Measurements from ENCODE around the gene ARHGAP26.

DNA sequence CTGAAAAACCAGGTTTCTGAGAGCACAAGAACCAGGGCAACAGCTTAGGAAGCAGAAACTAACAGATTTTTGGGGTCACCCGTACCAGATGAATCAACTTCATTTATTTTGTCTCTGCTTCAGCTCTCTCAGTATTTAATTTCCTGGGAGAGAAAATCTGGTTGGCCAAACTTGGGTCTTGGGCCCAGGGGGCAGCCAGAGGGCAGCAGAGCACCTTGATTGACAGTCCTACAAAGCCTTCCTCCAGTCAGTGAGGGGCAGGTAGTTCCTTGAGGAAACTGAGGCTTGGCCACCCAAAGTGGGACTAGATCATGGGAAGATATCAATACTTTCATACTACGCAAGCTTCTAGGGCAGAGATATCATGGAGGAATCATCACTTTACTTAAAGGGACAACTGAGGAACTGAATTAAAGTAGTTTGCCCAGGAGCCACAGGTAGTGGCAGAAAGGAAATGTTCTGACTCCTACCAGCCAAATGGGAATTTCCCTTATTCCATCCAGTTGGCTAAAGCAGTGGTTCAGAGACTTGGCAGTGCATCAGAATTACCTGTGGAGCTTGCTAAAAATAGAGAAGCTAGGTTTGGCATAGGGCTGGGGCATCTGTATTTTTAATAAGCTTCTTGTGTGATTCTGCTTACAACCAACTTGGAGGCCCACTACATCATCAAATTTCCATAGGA lies 21.5 kb upstream of the ARHGAP26 start:
- no peak for TF ChIP-seq POLR2A (IDR thresholded peaks at IDR 0.05; ENCODE audit: low read depth, low read length)
- TF ChIP-seq, protein P1, sequence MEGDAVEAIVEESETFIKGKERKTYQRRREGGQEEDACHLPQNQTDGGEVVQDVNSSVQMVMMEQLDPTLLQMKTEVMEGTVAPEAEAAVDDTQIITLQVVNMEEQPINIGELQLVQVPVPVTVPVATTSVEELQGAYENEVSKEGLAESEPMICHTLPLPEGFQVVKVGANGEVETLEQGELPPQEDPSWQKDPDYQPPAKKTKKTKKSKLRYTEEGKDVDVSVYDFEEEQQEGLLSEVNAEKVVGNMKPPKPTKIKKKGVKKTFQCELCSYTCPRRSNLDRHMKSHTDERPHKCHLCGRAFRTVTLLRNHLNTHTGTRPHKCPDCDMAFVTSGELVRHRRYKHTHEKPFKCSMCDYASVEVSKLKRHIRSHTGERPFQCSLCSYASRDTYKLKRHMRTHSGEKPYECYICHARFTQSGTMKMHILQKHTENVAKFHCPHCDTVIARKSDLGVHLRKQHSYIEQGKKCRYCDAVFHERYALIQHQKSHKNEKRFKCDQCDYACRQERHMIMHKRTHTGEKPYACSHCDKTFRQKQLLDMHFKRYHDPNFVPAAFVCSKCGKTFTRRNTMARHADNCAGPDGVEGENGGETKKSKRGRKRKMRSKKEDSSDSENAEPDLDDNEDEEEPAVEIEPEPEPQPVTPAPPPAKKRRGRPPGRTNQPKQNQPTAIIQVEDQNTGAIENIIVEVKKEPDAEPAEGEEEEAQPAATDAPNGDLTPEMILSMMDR (IDR thresholded peaks at IDR 0.05; ENCODE audit: extremely low read depth in 1 of 2, insufficient read depth in 1 of 2, low read depth in 1 of 2, low read length in 2 of 2), result peak; percentile 18 to 19
